ENCODE data around the gene DYNC1H1.

- TF ChIP-seq CTCF (IDR thresholded peaks at IDR 0.05) (no peak), EZH2 (IDR thresholded peaks at IDR 0.05; ENCODE audit: borderline replicate concordance, insufficient read depth, low read depth, low read length, poor library complexity, severe bottlenecking) (no peak)
Observed at GRCh38 chr14:102007916-102008418, 43.6 kb downstream of the DYNC1H1 start.
